UCSD-AML1 (cell line): ENCODE data around the gene OASL.
"Not testable (repeated sequence)": the region's sequence is repeated elsewhere in the genome, so short reads cannot be mapped to it uniquely, and the experiment has no call there.

Source experiments
- DNase-seq: peaks from one replicate; lab custom pipeline; 2025; ENCODE audit not compliant: unreplicated experiment; lab: John Stamatoyannopoulos, UW

OASL gene

GRCh38 chr12:121059031-121059898, 20.2 kb upstream of the OASL start:
- no peak for DNase-seq

- no peak for DNase-seq
Observed at GRCh38 chr12:121057794-121058193, 18.7 kb upstream of the OASL start.

GRCh38 chr12:121053706-121054105, 14.7 kb upstream of the OASL start:
- no peak for DNase-seq

GRCh38 chr12:121050725-121051124, 11.7 kb upstream of the OASL start:
- no peak for DNase-seq

GRCh38 chr12:121048442-121048841, 9.4 kb upstream of the OASL start:
- no peak for DNase-seq

GRCh38 chr12:121047400-121047799, 8.4 kb upstream of the OASL start:
- not testable (repeated sequence) for DNase-seq

- no peak for DNase-seq
Observed at GRCh38 chr12:121043067-121043466, 4.0 kb upstream of the OASL start.

- no peak for DNase-seq
Observed at GRCh38 chr12:121036810-121037326, 2.2 kb downstream of the OASL start.

- no peak for DNase-seq
Observed at GRCh38 chr12:121034616-121035305, 4.3 kb downstream of the OASL start.

- no peak for DNase-seq
Observed at GRCh38 chr12:121033625-121034349, 5.3 kb downstream of the OASL start.

GRCh38 chr12:121030576-121031212, 8.4 kb downstream of the OASL start:
- DNase-seq, result no peak

GRCh38 chr12:121026274-121027045, 12.6 kb downstream of the OASL start:
- DNase-seq, result no peak

GRCh38 chr12:121025442-121026226, 13.4 kb downstream of the OASL start:
- no peak for DNase-seq

GRCh38 chr12:121023799-121024198, 15.2 kb downstream of the OASL start:
- no peak for DNase-seq

- DNase-seq, result no peak
Observed at GRCh38 chr12:121022713-121023112, 16.3 kb downstream of the OASL start.

GRCh38 chr12:121021754-121022153, 17.3 kb downstream of the OASL start:
- DNase-seq, result no peak

- no peak for DNase-seq
Observed at GRCh38 chr12:121018860-121019617, 20.0 kb downstream of the OASL start.

GRCh38 chr12:121017966-121018491, 21.0 kb downstream of the OASL start:
- DNase-seq, result no peak
